Thyroid gland (tissue), 4 donors: Measurements from ENCODE around the gene PRH2. TPM values are rescaled to one million over a fixed set of nuclear protein-coding genes. Genes with fewer than 3 reads are reported as not detected.

Experiments used
- DNase-seq, 2 donors: peaks; one replicate each; pipeline ENCODE4 v3.0.0-alpha.2; 2019
- H3K27ac ChIP-seq, 3 donors: fragments of 200-600 bp; sonication (generic); 1 replicate in 2 of 3; 2 replicates in 1 of 3; pipeline ENCODE4 v1.5.1; 2016 to 2019; ENCODE audit warnings: mild to moderate bottlenecking in 1 of 3, moderate library complexity in 1 of 3
- H3K27me3 ChIP-seq: fragments of 200-600 bp; sonication (generic); one replicate; pipeline ENCODE4 v1.5.1; 2019
- H3K36me3 ChIP-seq, 2 donors: fragments of 200-600 bp; sonication (generic); one replicate each; pipeline ENCODE4 v1.5.1; 2016 to 2019
- H3K4me1 ChIP-seq, 2 donors: fragments of 200-600 bp; sonication (generic); one replicate each; pipeline ENCODE4 v1.5.1; 2017 to 2019
- H3K4me3 ChIP-seq, 3 donors: fragments of 200-600 bp; sonication (generic); replicated peaks in 1 of 3; 1 replicate in 2 of 3; 2 replicates in 1 of 3; pipeline ENCODE4 v1.5.1; 2016; ENCODE audit warnings: mild to moderate bottlenecking in 1 of 3
- H3K9me3 ChIP-seq: fragments of 200-600 bp; sonication (generic); one replicate; pipeline ENCODE4 v1.5.1; 2017
- POLR2A ChIP-seq, 2 donors: fragments of 450-650 bp; IDR thresholded peaks; one replicate each; pipeline ENCODE4 v1.6.1; 2017; ENCODE audit warnings: antibody characterized with exemption in 2 of 2, mild to moderate bottlenecking in 2 of 2, moderate library complexity in 1 of 2
- WGBS, 2 donors: methylation state at CpG; one replicate each; pipeline ENCODE4 v1.1.5; 2017; 5-methylcytosine and 5-hydroxymethylcytosine counted together
- intact Hi-C: fragments of 100-400 bp; cut with DNase I; formaldehyde crosslinking; loops from one replicate; pipeline ENCODE4 v1.15.1; 2023
- total RNA-seq, 4 donors: library from RNA; depleted of rRNA; stranded (reverse); fragments of >200 nt; gene quantifications; one replicate each; pipeline ENCODE4 v1.2.3, GENCODE V29; 2016
- TF ChIP-seq, protein P1 (sequence below), 6 experiments: fragments of 200-600 bp in 3 of 6; fragments of 450-650 bp in 3 of 6; sonication (generic) in 3 of 6; IDR thresholded peaks; one replicate each; pipeline ENCODE4 v1.5.1; 2016 to 2019; ENCODE audit warnings: antibody characterized with exemption in 6 of 6, mild to moderate bottlenecking in 2 of 6, inconsistent platforms in 1 of 6, moderate library complexity in 1 of 6

Gene PRH2
- total RNA-seq, 4 donors from 2014 or later: not detected

- TF ChIP-seq, protein P1, sequence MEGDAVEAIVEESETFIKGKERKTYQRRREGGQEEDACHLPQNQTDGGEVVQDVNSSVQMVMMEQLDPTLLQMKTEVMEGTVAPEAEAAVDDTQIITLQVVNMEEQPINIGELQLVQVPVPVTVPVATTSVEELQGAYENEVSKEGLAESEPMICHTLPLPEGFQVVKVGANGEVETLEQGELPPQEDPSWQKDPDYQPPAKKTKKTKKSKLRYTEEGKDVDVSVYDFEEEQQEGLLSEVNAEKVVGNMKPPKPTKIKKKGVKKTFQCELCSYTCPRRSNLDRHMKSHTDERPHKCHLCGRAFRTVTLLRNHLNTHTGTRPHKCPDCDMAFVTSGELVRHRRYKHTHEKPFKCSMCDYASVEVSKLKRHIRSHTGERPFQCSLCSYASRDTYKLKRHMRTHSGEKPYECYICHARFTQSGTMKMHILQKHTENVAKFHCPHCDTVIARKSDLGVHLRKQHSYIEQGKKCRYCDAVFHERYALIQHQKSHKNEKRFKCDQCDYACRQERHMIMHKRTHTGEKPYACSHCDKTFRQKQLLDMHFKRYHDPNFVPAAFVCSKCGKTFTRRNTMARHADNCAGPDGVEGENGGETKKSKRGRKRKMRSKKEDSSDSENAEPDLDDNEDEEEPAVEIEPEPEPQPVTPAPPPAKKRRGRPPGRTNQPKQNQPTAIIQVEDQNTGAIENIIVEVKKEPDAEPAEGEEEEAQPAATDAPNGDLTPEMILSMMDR (IDR thresholded peaks at IDR 0.05): no peak
- no peak for TF ChIP-seq POLR2A (IDR thresholded peaks at IDR 0.05)
- intact Hi-C loops: no loop called here
Observed at GRCh38 chr12:10900530-10900929, 28.5 kb upstream of the PRH2 start.

GRCh38 chr12:10900972-10901371 is 28.1 kb upstream of the PRH2 start:
- intact Hi-C loops: no loop called here
- DNase-seq: no peak
- TF ChIP-seq, protein P1 (IDR thresholded peaks at IDR 0.05): no peak
- no peak for TF ChIP-seq POLR2A (IDR thresholded peaks at IDR 0.05)
- Histone ChIP-seq H3K4me1 (no peaks in the 10 kb centered on the region), H3K4me3 (no peak overlapping the region), H3K27ac (no peak overlapping the region), H3K27me3 (no peaks in the 10 kb centered on the region), H3K36me3 (no peaks in the 10 kb centered on the region), H3K9me3 (no peaks in the 10 kb centered on the region)
- 100% methylated on average over 1 of the region's 1 CpG; no CpG with 5 or more reads in 1 of the 2 donors for WGBS, 2 donors

More at GRCh38 chr12:10900530-10900929, 28.5 kb upstream of the PRH2 start:
- Histone ChIP-seq H3K27me3 (no peaks in the 10 kb centered on the region), H3K36me3 (no peaks in the 10 kb centered on the region), H3K4me3 (no peak overlapping the region), H3K4me1 (no peaks in the 10 kb centered on the region), H3K9me3 (no peaks in the 10 kb centered on the region), H3K27ac (no peak overlapping the region)
- 100% methylated on average over 1 of the region's 1 CpG; no CpG with 5 or more reads in 1 of the 2 donors for WGBS, 2 donors
- no peak for DNase-seq

DNA sequence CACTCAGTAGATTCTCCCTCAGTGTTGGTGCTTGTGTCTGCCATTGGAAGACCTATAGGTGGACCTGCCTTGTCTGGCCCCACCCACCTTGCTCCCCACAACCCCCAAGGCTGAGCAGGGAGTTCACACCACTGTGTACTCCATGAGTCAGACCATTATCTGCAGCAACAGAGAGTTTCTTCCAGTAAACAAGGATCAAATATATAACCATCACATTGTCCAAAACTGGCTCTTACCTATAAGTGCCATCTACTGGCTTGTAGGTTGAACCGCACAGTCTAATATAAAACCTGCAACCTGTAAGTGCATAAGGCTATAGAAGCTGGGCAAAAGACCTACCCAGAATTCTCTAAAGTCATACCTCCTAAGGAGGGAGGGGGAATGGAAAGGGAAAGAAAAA is 27.6 kb upstream of the PRH2 start:
- no peak for TF ChIP-seq POLR2A (IDR thresholded peaks at IDR 0.05)
- TF ChIP-seq, protein P1 (IDR thresholded peaks at IDR 0.05): no peak
- 97 to 100% methylated on average over 1 of the region's 1 CpG for WGBS, 2 donors
- Histone ChIP-seq H3K36me3 (no peaks in the 10 kb centered on the region), H3K4me1 (no peaks in the 10 kb centered on the region), H3K27me3 (no peaks in the 10 kb centered on the region), H3K9me3 (no peaks in the 10 kb centered on the region), H3K4me3 (no peak overlapping the region), H3K27ac (no peak overlapping the region)
- intact Hi-C loops: no loop called here
- DNase-seq: no peak

GRCh38 chr12:10904686-10905085 is 24.4 kb upstream of the PRH2 start:
- H3K9me3 ChIP-seq: no peaks in the 10 kb centered on the region
- intact Hi-C loops: no loop called here
- no peaks in the 10 kb centered on the region for H3K36me3 ChIP-seq
- H3K4me1 ChIP-seq: no peaks in the 10 kb centered on the region
- 94 to 97% methylated on average over 4 of the region's 4 CpGs for WGBS, 2 donors
- H3K27me3 ChIP-seq: no peaks in the 10 kb centered on the region
- no peak overlapping the region for H3K27ac ChIP-seq
- no peak for DNase-seq
- TF ChIP-seq, protein P1 (IDR thresholded peaks at IDR 0.05): no peak
- TF ChIP-seq POLR2A (IDR thresholded peaks at IDR 0.05): no peak
- H3K4me3 ChIP-seq: no peak overlapping the region

GRCh38 chr12:10909462-10909861 is 19.6 kb upstream of the PRH2 start, which contains the start of gene TAS2R13:
Gene TAS2R13, minus strand, starts transcription at chr12:10909562. Its CDS starts 264 bp downstream, at chr12:10909298.
- WGBS, 2 donors: 94 to 98% methylated on average over 1 of the region's 1 CpG
- DNase-seq: no peak
- no peaks in the 10 kb centered on the region for H3K36me3 ChIP-seq
- H3K9me3 ChIP-seq: no peaks in the 10 kb centered on the region
- H3K27ac ChIP-seq: no peak within 1 kb of the TSS
- intact Hi-C loops: no loop called here
- TF ChIP-seq, protein P1 (IDR thresholded peaks at IDR 0.05): no peak
- TF ChIP-seq POLR2A (IDR thresholded peaks at IDR 0.05): no peak
- H3K4me1 ChIP-seq: no peaks in the 10 kb centered on the region
- no peak within 1 kb of the TSS for H3K4me3 ChIP-seq
- H3K27me3 ChIP-seq: no peaks in the 10 kb centered on the region
